IMR-90 (cell line): ENCODE data around the gene NPFFR1. TPM values are rescaled to one million over a fixed set of nuclear protein-coding genes. Genes with fewer than 3 reads are reported as not detected.

Experiments
- ATAC-seq: fragments of 200-7000 bp; cut with Tn5 transposase; 2 replicates; pipeline ENCODE4 v1.9.1; 2020; ENCODE audit warnings: low read depth, mild to moderate bottlenecking, moderate library complexity
- BruUV-seq: library from RNA; stranded (reverse); fragments of 400-500 nt; replicated peaks from 2 replicates; lab custom pipeline; 2021; lab: Mats Ljungman, UMichigan
- CTCF ChIA-PET: fragments of 300-600 bp; formaldehyde crosslinking; extraction: SDS; loops from one replicate; lab custom pipeline; 2021; ENCODE audit warnings: antibody characterized with exemption; lab: Yijun Ruan, JAX
- POLR2A ChIA-PET: fragments of 300-600 bp; sonication (Branson Sonifier 250); formaldehyde crosslinking; loops from one replicate; lab custom pipeline; 2022; ENCODE audit warnings: antibody characterized with exemption; ENCODE audit not compliant: unreplicated experiment; lab: Charles Lee
- DNase-seq: peaks from one replicate; pipeline ENCODE4 v3.0.0; 2013
- H2AFZ ChIP-seq: replicated peaks from 2 replicates; pipeline ENCODE3; 2013; ENCODE audit warnings: low read length, mild to moderate bottlenecking; ENCODE audit not compliant: poor library complexity
- H2AK5ac ChIP-seq: 2 replicates; pipeline ENCODE4 v1.6.1; 2013; ENCODE audit warnings: low read depth, low read length, inconsistent platforms
- H2AK9ac ChIP-seq: replicated peaks from 2 replicates; pipeline ENCODE3; 2013; ENCODE audit warnings: mild to moderate bottlenecking, low read depth, low read length, moderate library complexity; ENCODE audit not compliant: poor library complexity
- H2BK120ac ChIP-seq: 2 replicates; pipeline ENCODE4 v1.6.1; 2013; ENCODE audit warnings: low read depth, low read length, inconsistent platforms
- H2BK15ac ChIP-seq: 3 replicates; pipeline ENCODE4 v1.6.1; 2013; ENCODE audit warnings: low read depth, low read length, inconsistent platforms
- H2BK20ac ChIP-seq: 2 replicates; pipeline ENCODE4 v1.6.1; 2013; ENCODE audit warnings: low read depth, mild to moderate bottlenecking, inconsistent platforms, low read length, moderate library complexity
- H2BK5ac ChIP-seq: 2 replicates; pipeline ENCODE4 v1.6.1; 2013; ENCODE audit warnings: mild to moderate bottlenecking, low read depth, low read length, inconsistent platforms; ENCODE audit not compliant: poor library complexity, severe bottlenecking
- H3K14ac ChIP-seq: replicated peaks from 2 replicates; pipeline ENCODE4 v1.6.1; 2013; ENCODE audit warnings: low read depth, low read length, inconsistent platforms
- H3K18ac ChIP-seq: 2 replicates; pipeline ENCODE4 v1.6.1; 2013; ENCODE audit warnings: low read depth, low read length, control low read depth
- H3K23ac ChIP-seq: 2 replicates; pipeline ENCODE4 v1.6.1; 2013; ENCODE audit warnings: low read depth, low read length, inconsistent platforms
- H3K27ac ChIP-seq: 2 replicates; pipeline ENCODE4 v1.5.1; 2013; ENCODE audit warnings: mild to moderate bottlenecking, control low read depth, low read length; ENCODE audit not compliant: insufficient read depth
- H3K27me3 ChIP-seq: 2 replicates; pipeline ENCODE4 v1.6.1; 2013; ENCODE audit warnings: low read length; ENCODE audit not compliant: control insufficient read depth, insufficient read depth
- H3K36me3 ChIP-seq: 2 replicates; pipeline ENCODE4 v1.6.1; 2013; ENCODE audit warnings: low read length, mixed read lengths; ENCODE audit not compliant: control insufficient read depth, insufficient read depth
- H3K4ac ChIP-seq: 2 replicates; pipeline ENCODE4 v1.6.1; 2013; ENCODE audit warnings: low read depth, low read length, inconsistent platforms
- H3K4me1 ChIP-seq: 2 replicates; pipeline ENCODE4 v1.6.1; 2013; ENCODE audit warnings: low read length, mixed read lengths; ENCODE audit not compliant: control insufficient read depth, insufficient read depth
- H3K4me2 ChIP-seq: 2 replicates; pipeline ENCODE4 v1.6.1; 2013; ENCODE audit warnings: low read depth, mild to moderate bottlenecking, control low read depth, low read length, moderate library complexity
- H3K4me3 ChIP-seq: 2 replicates; pipeline ENCODE4 v1.5.1; 2013; ENCODE audit warnings: low read depth, mild to moderate bottlenecking, control low read depth, low read length, moderate library complexity; ENCODE audit not compliant: insufficient read depth
- H3K56ac ChIP-seq: 2 replicates; pipeline ENCODE4 v1.6.1; 2013; ENCODE audit warnings: low read length, inconsistent platforms; ENCODE audit not compliant: insufficient read depth; ENCODE audit errors: extremely low read depth
- H3K79me1 ChIP-seq, 2 experiments: 2 replicates each; pipeline ENCODE4 v1.6.1; 2013; ENCODE audit warnings: low read length in 2 of 2, inconsistent platforms in 1 of 2, low read depth in 1 of 2
- H3K9ac ChIP-seq: 2 replicates; pipeline ENCODE4 v1.6.1; 2013; ENCODE audit warnings: low read depth, low read length, control low read depth
- H3K9me1 ChIP-seq: 2 replicates; pipeline ENCODE4 v1.6.1; 2013; ENCODE audit warnings: low read length, inconsistent platforms; ENCODE audit not compliant: insufficient read depth
- H3K9me3 ChIP-seq: 2 replicates; pipeline ENCODE4 v1.6.1; 2013; ENCODE audit warnings: low read length; ENCODE audit not compliant: control insufficient read depth, insufficient read depth
- H4K20me1 ChIP-seq: 2 replicates; pipeline ENCODE4 v1.6.1; 2013; ENCODE audit warnings: low read length, inconsistent platforms; ENCODE audit not compliant: insufficient read depth
- H4K5ac ChIP-seq: 2 replicates; pipeline ENCODE4 v1.6.1; 2013; ENCODE audit warnings: mild to moderate bottlenecking, low read depth, low read length, control low read depth
- H4K8ac ChIP-seq, 2 experiments: 2 replicates each; pipeline ENCODE4 v1.6.1; 2013; ENCODE audit warnings: low read depth in 2 of 2, low read length in 2 of 2, control low read depth in 1 of 2, inconsistent platforms in 1 of 2
- H4K91ac ChIP-seq: 2 replicates; pipeline ENCODE4 v1.6.1; 2013; ENCODE audit warnings: low read depth, low read length, inconsistent platforms; ENCODE audit not compliant: insufficient read depth
- MXI1 ChIP-seq: IDR thresholded peaks from 2 replicates; pipeline ENCODE4 v1.6.1; 2012; ENCODE audit warnings: low read depth, mild to moderate bottlenecking, low read length, moderate library complexity, borderline replicate concordance
- WGBS, 2 experiments: methylation state at CpG; one replicate each; pipeline versions ENCODE4 v1.1.5 to v1.1.7; 2013; ENCODE audit warnings: missing lambda C conversion rate in 2 of 2; ENCODE audit not compliant: insufficient read length in 1 of 2; ENCODE audit errors: extremely low coverage in 2 of 2; 5-methylcytosine and 5-hydroxymethylcytosine counted together
- dilution Hi-C: fragments of 300-500 bp; cut with HindIII; formaldehyde crosslinking; loops from one replicate; pipeline ENCODE4 v1.14.3; 2018; ENCODE audit warnings: low sequenced_read_pairs; ENCODE audit not compliant: unreplicated experiment
- in situ Hi-C: fragments of 300-500 bp; cut with MboI; formaldehyde crosslinking; loops from 3 replicates; pipeline ENCODE4 v1.14.3; 2019; ENCODE audit warnings: low sequenced_read_pairs, inconsistent platforms, mixed read lengths
- intact Hi-C: fragments of 100-400 bp; cut with micrococcal nuclease; formaldehyde crosslinking; loops from 2 replicates; pipeline ENCODE4 v1.10.0; 2022
- polyA plus RNA-seq, 3 experiments: library from polyadenylated mRNA; depleted of rRNA; stranded (reverse); fragments of >200 nt; gene quantifications; 2 replicates each; pipeline ENCODE4 v1.2.3, GENCODE V29; 2012; ENCODE audit warnings: low replicate concordance in 1 of 3
- total RNA-seq: library from RNA; depleted of rRNA; stranded (reverse); fragments of >200 nt; gene quantifications from 2 replicates; pipeline ENCODE4 v1.2.3, GENCODE V29; 2012

Gene NPFFR1
- total and polyA plus RNA-seq, 2 of the 4 experiments (the other 2 are of a cell fraction): not detected

DNA sequence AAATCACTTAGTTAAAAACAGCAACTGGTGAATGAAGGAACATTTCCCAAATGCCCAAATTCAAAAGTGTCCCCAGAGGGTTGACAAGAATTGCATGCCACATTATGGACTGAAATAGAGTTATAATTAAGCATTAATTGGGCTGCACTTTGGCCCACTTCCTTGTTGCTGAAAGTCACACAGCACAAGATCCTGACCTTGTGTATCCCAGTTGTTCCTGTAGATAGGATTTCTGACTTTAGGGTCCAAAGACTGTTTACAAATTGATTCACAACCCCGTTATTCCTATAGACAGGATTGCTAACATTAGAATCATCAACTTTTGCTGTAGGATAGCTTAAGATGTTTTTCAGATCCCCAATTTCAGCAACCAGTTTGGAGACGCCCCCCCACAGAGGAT lies 31.5 kb upstream of the NPFFR1 start:
- H3K18ac ChIP-seq: no peak overlapping the region
- DNase-seq (no peak), ATAC-seq (no peak)
- no peak overlapping the region for H4K8ac ChIP-seq
- CTCF ChIA-PET: no interaction called here
- H2BK120ac ChIP-seq: no peak overlapping the region
- H2AFZ ChIP-seq: no peak overlapping the region
- H3K9ac ChIP-seq: no peak overlapping the region
- no peak overlapping the region for H3K4me3 ChIP-seq
- H3K9me3 ChIP-seq: no peaks in the 10 kb centered on the region
- dilution Hi-C loops: no loop called here
- no peak for TF ChIP-seq MXI1
- H4K91ac ChIP-seq: no peak overlapping the region
- H3K14ac ChIP-seq: no peak overlapping the region
- in situ Hi-C loops: no loop called here
- H3K79me1 ChIP-seq: no peaks in the 10 kb centered on the region
- no peak overlapping the region for H2BK15ac ChIP-seq
- BruUV-seq: no TSS peak
- H3K36me3 ChIP-seq: no peaks in the 10 kb centered on the region
- no peaks in the 10 kb centered on the region for H3K27me3 ChIP-seq
- H3K9me1 ChIP-seq: peaks cover 3% of the 10 kb centered on the region; the same call in 1 of the 2 replicates
- no peak overlapping the region for H3K4ac ChIP-seq
- no peak overlapping the region for H4K5ac ChIP-seq
- no peak overlapping the region for H3K4me2 ChIP-seq
- H3K4me1 ChIP-seq: peaks cover 7% of the 10 kb centered on the region; the same call in 1 of the 2 replicates
- H2AK9ac ChIP-seq: no peak overlapping the region
- no peak overlapping the region for H3K27ac ChIP-seq
- H3K56ac ChIP-seq: no peak overlapping the region
- intact Hi-C loops: no loop called here
- H4K20me1 ChIP-seq: no peaks in the 10 kb centered on the region
- no peak overlapping the region for H2AK5ac ChIP-seq
- no peak overlapping the region for H2BK20ac ChIP-seq
- POLR2A ChIA-PET: no interaction called here
- no peak overlapping the region for H2BK5ac ChIP-seq
- no peak overlapping the region for H3K23ac ChIP-seq
- WGBS, 2 experiments: no CpG with 5 or more reads among the region's 2 CpGs
